ENCODE results near the gene CASK. TPM values are rescaled to one million over a fixed set of nuclear protein-coding genes. Genes with fewer than 3 reads are reported as not detected.

CASK gene
- total RNA-seq, 2 donors from 2014 or later: 22.3 to 27.4 TPM

- WGBS, 2 donors: 100% methylated on average over 1 of the region's 1 CpG
- H3K27me3 ChIP-seq: no peaks in the 10 kb centered on the region
- ATAC-seq (no peak), DNase-seq (no peak)
- H3K4me1 ChIP-seq: no peaks in the 10 kb centered on the region
- no peaks in the 10 kb centered on the region for H3K36me3 ChIP-seq (replicated peaks in 1 of 2; ENCODE audit: insufficient read depth in 1 of 2, low read depth in 2 of 2)
- intact Hi-C loops (cut with DNase I): no loop called here
- no peaks in the 10 kb centered on the region for H3K9me3 ChIP-seq
- no peak overlapping the region for H3K27ac ChIP-seq
- H3K4me3 ChIP-seq: no peak overlapping the region
- TF ChIP-seq CTCF (IDR thresholded peaks at IDR 0.05) (no peak), POLR2A (IDR thresholded peaks at IDR 0.05) (no peak)
Observed at GRCh38 chrX:41604766-41605543, 318.4 kb downstream of the CASK start.

- H3K4me3 ChIP-seq: no peak overlapping the region
- no peaks in the 10 kb centered on the region for H3K27me3 ChIP-seq
- no peak overlapping the region for H3K27ac ChIP-seq
- H3K9me3 ChIP-seq: no peaks in the 10 kb centered on the region
- no peak for ATAC-seq
- WGBS, 2 donors: 90 to 100% methylated on average over 2 of the region's 2 CpGs
- intact Hi-C loops (cut with DNase I): no loop called here
- TF ChIP-seq CTCF (IDR thresholded peaks at IDR 0.05) (no peak), POLR2A (IDR thresholded peaks at IDR 0.05) (no peak)
- DNase-seq: no peak
- no peaks in the 10 kb centered on the region for H3K4me1 ChIP-seq
- H3K36me3 ChIP-seq (replicated peaks in 1 of 2; ENCODE audit: insufficient read depth in 1 of 2, low read depth in 2 of 2): no peaks in the 10 kb centered on the region
Observed at GRCh38 chrX:41604177-41604576, 319.2 kb downstream of the CASK start.

- Histone ChIP-seq H3K4me1 (no peaks in the 10 kb centered on the region), H3K4me3 (no peak overlapping the region), H3K27me3 (no peaks in the 10 kb centered on the region), H3K36me3 (replicated peaks in 1 of 2; ENCODE audit: insufficient read depth in 1 of 2, low read depth in 2 of 2) (no peaks in the 10 kb centered on the region), H3K27ac (no peak overlapping the region), H3K9me3 (no peaks in the 10 kb centered on the region)
- TF ChIP-seq POLR2A (IDR thresholded peaks at IDR 0.05): no peak
- TF ChIP-seq CTCF (IDR thresholded peaks at IDR 0.05): no peak
- WGBS, 2 donors: 35 to 61% methylated on average over 1 of the region's 1 CpG
- DNase-seq (no peak), ATAC-seq (no peak)
- intact Hi-C loops (cut with DNase I): no loop called here
Observed at GRCh38 chrX:41603596-41603995, 319.8 kb downstream of the CASK start.

- Histone ChIP-seq H3K4me3 (no peak overlapping the region), H3K36me3 (replicated peaks in 1 of 2; ENCODE audit: insufficient read depth in 1 of 2, low read depth in 2 of 2) (no peaks in the 10 kb centered on the region), H3K27me3 (no peaks in the 10 kb centered on the region), H3K4me1 (no peaks in the 10 kb centered on the region), H3K9me3 (no peaks in the 10 kb centered on the region), H3K27ac (no peak overlapping the region)
- intact Hi-C loops (cut with DNase I): no loop called here
- WGBS, 2 donors: 89 to 95% methylated on average over 1 to 2 of the region's 2 CpGs
- no peak for ATAC-seq
- no peak for DNase-seq
- TF ChIP-seq POLR2A (IDR thresholded peaks at IDR 0.05): no peak
- TF ChIP-seq CTCF (IDR thresholded peaks at IDR 0.05): no peak
Observed at GRCh38 chrX:41602816-41603345, 320.5 kb downstream of the CASK start.

GRCh38 chrX:41600291-41600690, 323.1 kb downstream of the CASK start:
- H3K27me3 ChIP-seq: no peaks in the 10 kb centered on the region
- H3K9me3 ChIP-seq: no peaks in the 10 kb centered on the region
- TF ChIP-seq CTCF (IDR thresholded peaks at IDR 0.05): no peak
- no peak for TF ChIP-seq POLR2A (IDR thresholded peaks at IDR 0.05)
- H3K4me3 ChIP-seq: no peak overlapping the region
- H3K36me3 ChIP-seq (replicated peaks in 1 of 2; ENCODE audit: insufficient read depth in 1 of 2, low read depth in 2 of 2): no peaks in the 10 kb centered on the region
- H3K27ac ChIP-seq: no peak overlapping the region
- ATAC-seq (peak; percentile 35), DNase-seq (no peak)
- 83 to 85% methylated on average over 2 of the region's 2 CpGs for WGBS, 2 donors
- intact Hi-C loops (cut with DNase I): no loop called here
- no peaks in the 10 kb centered on the region for H3K4me1 ChIP-seq
